Peyer's patch (tissue), 4 donors: ENCODE measurements around the gene ARMH3. TPM values are rescaled to one million over a fixed set of nuclear protein-coding genes. Genes with fewer than 3 reads are reported as not detected.

ENCODE experiments used
- DNase-seq, 3 donors: peaks; one replicate each; pipeline ENCODE4 v3.0.0-alpha.2; 2017 to 2019
- H3K27ac ChIP-seq, 4 donors: fragments of 200-600 bp; sonication (generic); one replicate each; pipeline ENCODE4 v1.5.1; 2016 to 2019
- H3K27me3 ChIP-seq, 2 donors: fragments of 200-600 bp; sonication (generic); one replicate each; pipeline ENCODE4 v1.5.1; 2019
- H3K36me3 ChIP-seq, 3 donors: fragments of 200-600 bp; sonication (generic); one replicate each; pipeline ENCODE4 v1.5.1; 2016 to 2019
- H3K4me1 ChIP-seq, 4 donors: fragments of 200-600 bp; sonication (generic); one replicate each; pipeline ENCODE4 v1.5.1; 2016 to 2019
- H3K4me3 ChIP-seq, 4 donors: fragments of 200-600 bp; sonication (generic); 1 replicate in 3 of 4; 2 replicates in 1 of 4; pipeline ENCODE4 v1.5.1; 2016 to 2019; ENCODE audit warnings: mild to moderate bottlenecking in 1 of 4
- H3K9me3 ChIP-seq, 4 donors: fragments of 200-600 bp; sonication (generic); one replicate each; pipeline ENCODE4 v1.5.1; 2016 to 2019; ENCODE audit warnings: mild to moderate bottlenecking in 1 of 4
- CTCF ChIP-seq, 6 experiments: fragments of 450-650 bp in 4 of 6; fragments of 200-600 bp in 2 of 6; sonication (generic) in 1 of 6; IDR thresholded peaks; one replicate each; pipeline ENCODE4 v1.5.1; 2017 to 2019; ENCODE audit warnings: antibody characterized with exemption in 6 of 6, mild to moderate bottlenecking in 3 of 6, moderate library complexity in 1 of 6
- POLR2A ChIP-seq, 2 donors: fragments of 450-650 bp; IDR thresholded peaks; one replicate each; pipeline ENCODE4 v1.5.1; 2017; ENCODE audit warnings: antibody characterized with exemption in 2 of 2, mild to moderate bottlenecking in 2 of 2, moderate library complexity in 2 of 2
- total RNA-seq, 4 donors: library from RNA; depleted of rRNA; stranded (reverse); fragments of >200 nt; gene quantifications; one replicate each; pipeline ENCODE4 v1.1.0, GENCODE V29; 2016

The ARMH3 gene
- total RNA-seq, 4 donors from 2014 or later = 15.8 to 29.2 (median 23.0) TPM

DNA sequence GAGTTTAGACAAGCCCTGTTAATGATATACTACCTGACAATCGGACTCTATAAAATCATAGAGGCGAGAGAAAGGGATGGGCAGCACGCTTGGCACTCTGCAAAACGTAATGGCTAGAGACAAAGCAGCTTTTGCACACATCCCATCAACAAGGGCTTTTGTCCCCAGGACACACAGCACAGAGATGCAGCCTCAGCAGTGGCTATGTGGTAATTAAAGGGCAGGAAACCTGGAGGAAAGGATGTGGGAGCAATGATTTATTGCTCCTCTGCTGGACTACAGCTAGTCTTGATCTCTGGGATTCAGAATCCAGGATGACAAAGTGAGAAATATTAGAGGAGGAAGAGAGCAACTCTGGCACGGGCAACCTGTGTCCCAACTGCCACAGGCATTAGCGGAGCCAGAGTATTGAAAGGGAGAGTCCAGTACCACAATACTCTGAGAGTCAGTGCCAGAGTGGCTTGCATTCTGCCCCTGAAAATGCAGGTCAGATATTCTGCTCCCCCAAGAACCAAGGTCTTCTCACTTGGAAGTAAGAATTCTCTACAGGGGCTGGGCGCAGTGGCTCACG, 96.5 kb downstream of the ARMH3 start:
- Histone ChIP-seq H3K36me3 (peaks cover 0 to 34% (median 0%) of the 10 kb centered on the region in 3 donors), H3K27ac (no peak overlapping the region), H3K4me3 (no peak overlapping the region), H3K27me3 (no peaks in the 10 kb centered on the region), H3K4me1 (no peaks in the 10 kb centered on the region), H3K9me3 (no peaks in the 10 kb centered on the region)
- DNase-seq = no peak
- TF ChIP-seq CTCF (IDR thresholded peaks at IDR 0.05) (no peak), POLR2A (IDR thresholded peaks at IDR 0.05) (no peak)

DNA sequence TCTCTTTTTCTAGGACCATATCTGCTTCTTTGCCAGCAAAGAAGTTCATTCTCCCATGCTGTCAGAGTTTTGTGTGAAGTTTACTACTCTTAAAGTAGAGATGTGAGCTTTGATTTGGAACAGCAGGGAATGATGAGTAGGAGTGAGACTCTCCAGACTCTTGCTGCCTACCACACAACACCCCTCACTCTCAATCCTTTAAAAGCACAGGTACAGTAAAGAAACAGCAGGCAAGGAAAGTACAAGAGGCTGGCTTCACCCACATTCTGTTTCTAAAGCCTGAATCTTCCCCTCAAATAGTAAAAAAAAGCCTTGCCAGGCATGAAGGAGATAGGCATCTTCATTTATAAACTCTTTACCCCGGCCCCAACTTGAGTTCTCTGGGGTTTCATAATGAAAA, 97.3 kb downstream of the ARMH3 start:
- no peak overlapping the region for H3K27ac ChIP-seq
- no peaks in the 10 kb centered on the region for H3K9me3 ChIP-seq
- no peak for DNase-seq
- H3K36me3 ChIP-seq = peaks cover 0 to 41% (median 0%) of the 10 kb centered on the region in 3 donors
- no peak overlapping the region for H3K4me3 ChIP-seq
- TF ChIP-seq POLR2A (IDR thresholded peaks at IDR 0.05) = no peak
- TF ChIP-seq CTCF (IDR thresholded peaks at IDR 0.05) = no peak
- H3K4me1 ChIP-seq = no peaks in the 10 kb centered on the region
- no peaks in the 10 kb centered on the region for H3K27me3 ChIP-seq

DNA sequence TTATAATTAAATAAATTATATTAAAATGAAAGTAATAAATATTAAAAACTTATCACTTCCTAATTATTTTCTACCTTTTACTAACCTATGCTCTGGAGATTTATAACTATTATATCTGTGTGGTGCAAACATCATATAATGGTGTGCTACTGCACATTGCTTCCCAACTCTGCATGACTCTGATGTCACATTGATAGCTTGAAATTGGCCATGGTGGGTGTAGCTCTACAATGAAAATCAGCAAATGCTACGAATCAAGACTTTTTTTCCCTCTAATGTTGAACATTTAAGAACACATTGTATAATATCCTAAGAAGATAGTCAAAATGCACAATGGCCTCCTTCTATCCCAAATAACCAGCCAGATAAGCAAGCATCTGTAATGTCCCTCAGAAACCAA, 99.1 kb downstream of the ARMH3 start:
- H3K4me1 ChIP-seq = no peaks in the 10 kb centered on the region
- no peak overlapping the region for H3K4me3 ChIP-seq
- no peaks in the 10 kb centered on the region for H3K27me3 ChIP-seq
- TF ChIP-seq POLR2A (IDR thresholded peaks at IDR 0.05) (no peak), CTCF (IDR thresholded peaks at IDR 0.05) (no peak)
- peaks cover 0 to 46% (median 0%) of the 10 kb centered on the region in 3 donors for H3K36me3 ChIP-seq
- no peak for DNase-seq
- no peak overlapping the region for H3K27ac ChIP-seq
- H3K9me3 ChIP-seq = no peaks in the 10 kb centered on the region

GRCh38 chr10:101956117-101956516, 99.9 kb downstream of the ARMH3 start:
- TF ChIP-seq POLR2A (IDR thresholded peaks at IDR 0.05) (no peak), CTCF (IDR thresholded peaks at IDR 0.05) (no peak)

DNA sequence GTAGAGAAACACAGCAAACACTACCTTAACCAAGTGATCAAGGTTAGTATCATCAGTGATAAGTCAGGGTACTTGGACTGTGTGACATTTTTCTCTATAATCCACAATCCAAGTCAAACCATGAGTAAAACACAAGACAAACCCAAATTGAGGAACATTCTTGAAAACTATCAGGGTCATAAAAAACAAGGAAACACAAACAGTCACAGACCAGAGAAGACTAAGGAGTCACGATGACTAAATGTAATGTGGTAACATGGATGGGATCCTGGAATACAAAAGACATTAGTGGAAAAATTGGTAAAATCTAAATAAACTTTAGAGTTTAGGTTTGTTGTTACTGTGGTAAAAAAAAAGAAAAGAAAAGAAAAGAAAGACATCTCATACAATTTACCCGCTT, 103.8 kb downstream of the ARMH3 start:
- H3K27ac ChIP-seq = no peak overlapping the region
- no peak for TF ChIP-seq CTCF (IDR thresholded peaks at IDR 0.05)
- TF ChIP-seq POLR2A (IDR thresholded peaks at IDR 0.05) = no peak
- H3K27me3 ChIP-seq = no peaks in the 10 kb centered on the region
- H3K36me3 ChIP-seq = peaks cover 0 to 64% (median 0%) of the 10 kb centered on the region in 3 donors
- H3K4me3 ChIP-seq = no peak overlapping the region
- DNase-seq = no peak
- no peaks in the 10 kb centered on the region for H3K4me1 ChIP-seq
- no peaks in the 10 kb centered on the region for H3K9me3 ChIP-seq

More at GRCh38 chr10:101956117-101956516, 99.9 kb downstream of the ARMH3 start:
- Histone ChIP-seq H3K4me1 (no peaks in the 10 kb centered on the region), H3K9me3 (no peaks in the 10 kb centered on the region), H3K36me3 (peaks cover 0 to 51% (median 0%) of the 10 kb centered on the region in 3 donors), H3K27me3 (no peaks in the 10 kb centered on the region), H3K4me3 (no peak overlapping the region), H3K27ac (no peak overlapping the region)
- DNase-seq = no peak

GRCh38 chr10:101950213-101950612, 105.8 kb downstream of the ARMH3 start:
- TF ChIP-seq CTCF (IDR thresholded peaks at IDR 0.05) = no peak
- TF ChIP-seq POLR2A (IDR thresholded peaks at IDR 0.05) = no peak
- Histone ChIP-seq H3K9me3 (no peaks in the 10 kb centered on the region), H3K36me3 (peaks cover 0 to 47% (median 0%) of the 10 kb centered on the region in 3 donors), H3K4me1 (no peaks in the 10 kb centered on the region), H3K27me3 (no peaks in the 10 kb centered on the region), H3K27ac (no peak overlapping the region), H3K4me3 (no peak overlapping the region)
- DNase-seq = no peak
